Activated naive CD4-positive, alpha-beta T cell treated with anti-CD3 and anti-CD28 coated beads, Interleukin-2, amount 50 U/mL, for 24 hours (primary cell): Measurements from ENCODE around the gene HYAL2.
A peak's percentile ranks its signal among the peaks of the same experiment; 100 is the strongest.
"Not testable (repeated sequence)": the region's sequence is repeated elsewhere in the genome, so short reads cannot be mapped to it uniquely, and the experiment has no call there.

Experiments
- H3K27ac Mint-ChIP-seq: one replicate; pipeline ENCODE4 v1.8.0; 2021; ENCODE audit warnings: mild to moderate bottlenecking, mixed read lengths
- H3K27me3 Mint-ChIP-seq: one replicate; pipeline ENCODE4 v1.8.0; 2021; ENCODE audit warnings: mixed read lengths
- H3K36me3 Mint-ChIP-seq: one replicate; pipeline ENCODE4 v1.8.0; 2021; ENCODE audit warnings: mixed read lengths
- H3K4me1 Mint-ChIP-seq: one replicate; pipeline ENCODE4 v1.8.0; 2021; ENCODE audit warnings: mixed read lengths
- H3K4me3 Mint-ChIP-seq: one replicate; pipeline ENCODE4 v1.8.0; 2021; ENCODE audit warnings: mild to moderate bottlenecking, mixed read lengths
- H3K9me3 Mint-ChIP-seq: one replicate; pipeline ENCODE4 v1.8.0; 2021; ENCODE audit warnings: mixed read lengths

Gene HYAL2

DNA sequence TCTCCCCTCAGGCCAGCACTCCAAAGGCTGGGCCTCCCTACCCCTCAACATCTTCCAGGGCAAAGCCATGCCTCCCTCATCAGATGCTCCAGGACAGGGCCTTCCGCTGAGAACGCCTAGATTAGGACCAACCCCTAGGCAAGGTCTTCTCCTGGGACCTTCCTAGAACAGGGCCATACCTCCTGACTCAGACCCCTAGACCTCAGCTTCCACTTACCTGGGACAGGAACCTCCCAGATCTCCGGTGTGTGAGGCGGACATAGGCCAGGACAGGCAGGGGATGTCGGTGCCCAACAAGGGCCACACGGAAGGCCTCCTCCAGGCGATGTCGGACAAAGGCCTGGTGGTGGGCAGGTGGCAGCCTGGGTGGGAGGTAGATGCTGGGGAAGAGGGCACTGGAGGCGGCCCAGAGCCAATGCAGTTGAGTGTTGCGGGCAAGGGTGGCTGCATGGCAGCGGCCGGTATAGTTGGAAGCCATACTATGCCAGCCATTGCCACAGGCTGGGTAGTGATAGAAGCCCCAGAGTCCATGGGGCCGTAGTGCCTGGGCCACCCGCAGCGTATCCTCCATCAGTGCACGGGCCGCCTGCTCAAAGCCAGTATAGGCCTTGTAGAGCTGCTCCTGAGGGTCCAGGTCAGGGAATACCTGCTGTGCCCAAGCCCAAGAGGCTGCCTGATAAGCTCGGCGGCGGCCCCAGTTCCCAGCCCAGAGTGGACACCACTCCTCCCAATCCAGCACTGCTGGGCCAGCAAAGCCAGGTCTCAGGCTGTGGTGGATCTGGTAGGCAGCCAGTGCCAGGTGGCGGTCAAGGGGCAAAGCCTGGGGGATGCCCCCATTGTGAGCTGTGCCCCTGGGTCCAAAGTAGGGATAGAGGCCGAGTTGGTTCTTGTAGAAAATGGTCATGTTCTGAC, 27.8 kb downstream of the HYAL2 start:
- Mint-ChIP-seq H3K27me3 (no peaks in the 10 kb centered on the region), H3K4me3 (no peak overlapping the region), H3K9me3 (no peaks in the 10 kb centered on the region), H3K27ac (peak overlapping the region; percentile 30), H3K36me3 (peaks cover 5% of the 10 kb centered on the region), H3K4me1 (peaks cover 31% of the 10 kb centered on the region)

DNA sequence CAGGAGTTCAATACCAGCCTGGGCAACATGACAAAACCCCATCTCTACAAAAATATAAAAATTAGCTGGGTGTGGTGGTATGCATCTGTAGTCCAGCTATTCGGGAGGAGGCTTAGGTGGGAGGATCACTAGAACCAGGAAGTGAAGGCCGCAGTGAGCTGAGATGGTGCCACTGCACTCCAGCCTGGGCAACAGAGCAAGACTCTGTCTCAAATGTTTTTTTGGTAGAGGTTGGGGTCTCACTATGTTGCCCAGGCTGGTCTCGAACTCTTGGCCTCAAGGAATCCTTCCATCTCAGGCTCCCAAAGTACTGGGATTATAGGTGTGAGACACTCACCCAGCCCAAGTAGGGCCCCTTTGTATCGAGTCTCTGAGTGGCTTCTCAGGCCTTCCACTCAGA, 28.5 kb downstream of the HYAL2 start:
- Mint-ChIP-seq H3K9me3 (no peaks in the 10 kb centered on the region), H3K27ac (no peak overlapping the region), H3K36me3 (peaks cover 8% of the 10 kb centered on the region), H3K4me1 (peaks cover 26% of the 10 kb centered on the region), H3K27me3 (no peaks in the 10 kb centered on the region), H3K4me3 (no peak overlapping the region)

DNA sequence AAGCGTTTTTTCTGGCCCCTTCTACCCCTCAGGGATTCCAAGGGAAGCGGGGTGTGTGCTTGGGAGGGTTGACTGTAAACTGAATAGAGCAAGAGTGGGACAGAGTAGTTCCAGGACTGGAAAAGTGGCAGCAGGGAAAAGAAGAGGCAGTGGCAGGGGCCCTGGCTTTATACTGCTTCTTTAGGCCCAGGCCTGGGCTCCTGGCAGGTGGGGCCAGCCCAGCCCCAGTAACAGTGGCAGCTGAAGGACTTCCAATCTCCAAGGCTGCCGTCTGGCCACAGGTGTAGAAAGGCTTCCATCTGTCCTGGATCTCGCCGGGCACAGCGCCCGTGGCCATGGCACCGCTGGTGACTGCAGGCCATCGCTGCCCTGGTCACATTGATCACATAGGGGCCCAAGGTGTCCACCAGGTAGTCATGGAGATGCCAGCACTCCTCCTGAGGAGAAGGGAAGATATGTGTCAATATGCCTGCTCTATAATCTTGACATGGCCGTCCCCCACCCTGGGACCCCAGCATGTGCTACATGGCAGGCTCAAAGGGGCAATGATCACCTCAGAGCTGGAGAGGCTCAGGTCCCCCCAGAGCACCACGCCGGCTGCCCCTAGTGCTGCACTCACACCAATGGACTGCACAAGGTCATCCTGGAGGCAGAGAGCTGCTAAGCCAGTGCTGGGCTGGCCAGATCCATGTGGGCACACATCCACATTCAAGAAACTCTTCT, 29.3 kb downstream of the HYAL2 start:
- H3K27me3 Mint-ChIP-seq, result no peaks in the 10 kb centered on the region
- peak overlapping the region; percentile 95 for H3K27ac Mint-ChIP-seq
- H3K4me1 Mint-ChIP-seq, result peaks cover 23% of the 10 kb centered on the region
- H3K9me3 Mint-ChIP-seq, result no peaks in the 10 kb centered on the region
- H3K4me3 Mint-ChIP-seq, result peak overlapping the region; percentile 91
- H3K36me3 Mint-ChIP-seq, result peaks cover 8% of the 10 kb centered on the region

DNA sequence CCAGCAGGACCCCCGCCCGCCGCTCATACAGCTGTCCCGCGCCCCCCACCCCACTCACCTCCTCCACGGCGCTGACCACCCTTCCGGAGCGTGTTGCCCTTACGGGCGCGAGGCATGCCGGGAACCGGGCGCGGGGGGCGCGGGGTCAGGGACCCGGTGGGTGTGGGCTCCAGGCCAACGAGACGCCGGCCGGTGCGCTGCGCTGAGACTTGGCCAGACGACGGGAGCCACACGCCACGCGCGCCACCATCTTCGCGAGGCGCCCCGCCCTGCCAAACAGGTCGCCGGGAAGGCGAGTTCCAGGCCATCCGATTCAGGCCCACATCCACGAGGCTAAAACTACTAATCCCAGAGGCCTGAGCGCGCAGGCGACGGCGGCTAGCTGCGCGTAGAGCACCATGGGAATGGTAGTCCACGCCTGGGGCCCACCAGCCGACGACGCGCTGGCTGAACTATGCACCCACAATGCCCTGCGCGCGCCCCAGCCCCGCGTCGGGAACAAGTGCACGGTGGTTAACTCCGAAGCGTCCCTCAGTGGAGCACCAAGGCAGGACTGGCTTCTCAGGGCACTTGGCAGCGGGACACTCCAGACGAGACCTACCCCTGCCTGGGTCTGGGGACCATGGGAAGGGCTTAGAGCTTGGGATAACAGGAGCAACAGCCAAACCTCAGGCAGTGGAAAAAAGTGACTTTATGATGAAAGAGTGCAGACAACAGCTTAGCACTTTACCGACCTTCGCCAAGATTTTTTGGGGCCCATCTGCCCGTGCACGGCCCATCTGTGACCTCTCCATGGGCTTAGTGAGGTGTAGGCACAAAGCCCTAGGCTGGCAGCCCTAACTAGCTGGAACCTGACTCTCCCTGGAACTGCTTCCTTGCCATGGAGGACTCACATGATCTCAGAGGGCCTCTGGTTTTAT, 30.1 kb downstream of the HYAL2 start, which contains the start of gene IFRD2:
TSS of gene IFRD2 (minus strand) at position 271 of the 920 bp plus-strand sequence. CDS start at position 116, 155 bp downstream.
- Mint-ChIP-seq H3K27me3 (no peaks in the 10 kb centered on the region), H3K4me3 (peak within 1 kb of the TSS; percentile 91), H3K36me3 (peaks cover 8% of the 10 kb centered on the region), H3K9me3 (no peaks in the 10 kb centered on the region), H3K27ac (peak within 1 kb of the TSS; percentile 95), H3K4me1 (peaks cover 16% of the 10 kb centered on the region)

DNA sequence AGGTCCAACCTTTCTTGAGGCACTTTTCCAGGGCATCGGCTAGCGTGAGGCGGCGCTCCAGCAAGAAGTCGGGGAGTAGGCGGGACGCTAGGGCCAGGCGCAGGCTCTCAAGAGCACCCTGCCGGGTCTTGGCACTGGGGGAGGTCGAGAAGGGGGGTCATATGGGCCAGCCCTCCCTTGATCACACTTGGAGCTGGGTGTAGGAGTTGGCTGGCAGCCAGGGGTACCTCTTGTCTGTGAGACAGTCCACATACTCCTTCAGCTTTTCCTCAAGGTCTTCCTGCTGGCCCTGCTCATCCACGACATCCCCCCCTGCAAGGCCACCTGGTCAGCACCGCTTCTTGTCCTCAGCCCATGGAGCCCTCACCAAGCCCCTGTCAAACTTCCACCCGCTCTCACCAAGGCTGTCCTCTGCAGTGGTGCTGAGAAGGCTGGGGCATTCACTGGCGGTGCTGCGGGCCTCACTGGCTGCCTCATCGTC, 32.3 kb downstream of the HYAL2 start:
- Mint-ChIP-seq H3K27me3 (no peaks in the 10 kb centered on the region), H3K27ac (no peak overlapping the region), H3K9me3 (no peaks in the 10 kb centered on the region), H3K36me3 (peaks cover 9% of the 10 kb centered on the region), H3K4me3 (peak overlapping the region; percentile 91), H3K4me1 (peaks cover 14% of the 10 kb centered on the region)

DNA sequence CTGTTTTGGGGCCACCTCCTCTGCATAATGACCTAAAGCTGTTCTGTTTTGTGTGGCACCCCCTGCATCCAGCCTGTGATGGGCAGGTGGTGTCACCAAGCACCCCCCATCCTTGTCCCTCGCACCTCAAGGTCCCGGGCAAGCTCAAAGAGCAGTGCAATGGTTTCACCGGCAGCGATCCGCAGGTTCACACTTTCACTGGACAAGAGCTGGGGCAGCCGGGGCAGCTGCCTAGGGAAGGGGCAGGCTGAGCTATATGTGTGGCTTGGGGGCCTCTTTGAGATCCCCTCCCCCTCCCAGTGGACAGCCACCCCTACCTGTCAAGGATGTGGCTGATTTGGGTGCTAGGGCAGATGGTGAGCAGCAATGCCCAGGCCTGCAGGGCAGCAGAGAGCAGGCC, 33.4 kb downstream of the HYAL2 start:
- Mint-ChIP-seq H3K9me3 (no peaks in the 10 kb centered on the region), H3K4me1 (peaks cover 14% of the 10 kb centered on the region), H3K4me3 (peak overlapping the region; percentile 57), H3K27me3 (no peaks in the 10 kb centered on the region), H3K36me3 (peaks cover 9% of the 10 kb centered on the region), H3K27ac (no peak overlapping the region)

DNA sequence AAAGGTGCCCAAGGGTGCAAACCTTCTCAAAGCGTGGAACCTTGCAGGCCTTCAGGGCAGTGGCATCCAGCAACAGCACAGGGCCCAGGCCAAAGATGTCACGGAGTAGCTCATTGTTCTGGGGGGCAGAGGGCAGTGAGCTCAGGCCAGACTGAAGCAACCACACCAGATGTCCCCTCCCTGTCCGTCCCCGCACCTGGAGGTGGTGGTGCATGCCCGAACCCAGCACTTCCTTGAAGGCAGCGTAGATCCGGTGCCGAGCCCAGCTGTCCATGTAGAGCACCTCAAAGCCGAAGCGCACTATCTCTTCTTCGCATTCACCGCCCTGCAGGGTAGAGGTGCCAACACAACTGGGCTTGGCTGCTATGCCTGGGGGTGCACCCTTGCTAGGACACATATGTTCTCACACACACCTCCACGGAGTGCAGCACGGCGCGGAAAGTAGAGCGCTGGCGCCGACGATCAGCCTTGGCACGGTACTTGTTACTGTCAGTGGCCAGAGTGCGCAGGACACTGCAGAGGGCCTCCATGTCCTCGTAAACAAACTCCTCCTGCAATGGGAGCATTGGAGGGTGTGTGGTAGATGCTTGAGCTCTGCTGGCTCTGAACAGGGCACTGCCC, 34.0 kb downstream of the HYAL2 start:
- H3K9me3 Mint-ChIP-seq, result no peaks in the 10 kb centered on the region
- no peaks in the 10 kb centered on the region for H3K27me3 Mint-ChIP-seq
- H3K27ac Mint-ChIP-seq, result no peak overlapping the region
- peaks cover 14% of the 10 kb centered on the region for H3K4me1 Mint-ChIP-seq
- H3K36me3 Mint-ChIP-seq, result peaks cover 9% of the 10 kb centered on the region
- no peak overlapping the region for H3K4me3 Mint-ChIP-seq

DNA sequence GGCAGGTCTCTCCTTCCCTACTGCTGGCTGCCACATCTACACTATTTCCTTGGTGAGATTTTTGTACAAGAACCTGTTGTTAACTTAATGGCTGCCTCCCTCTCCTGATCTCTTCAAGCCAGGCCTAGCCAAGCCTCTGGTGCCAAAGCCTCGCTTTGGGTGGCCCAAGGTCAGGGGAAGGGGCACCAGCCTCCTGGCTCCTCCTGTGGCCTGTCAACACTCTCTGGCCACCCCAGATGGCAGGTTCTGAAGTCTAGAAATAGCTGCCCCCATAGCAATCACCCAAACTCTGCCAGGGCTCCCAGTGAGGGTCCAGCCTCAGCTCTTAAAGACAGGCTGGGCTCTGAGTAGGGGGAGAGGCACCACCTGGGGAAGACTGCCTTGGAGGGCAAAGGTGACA, 35.3 kb downstream of the HYAL2 start:
- H3K4me1 Mint-ChIP-seq, result peaks cover 6% of the 10 kb centered on the region
- peaks cover 9% of the 10 kb centered on the region for H3K36me3 Mint-ChIP-seq
- peak overlapping the region; percentile 46 for H3K27ac Mint-ChIP-seq
- H3K4me3 Mint-ChIP-seq, result no peak overlapping the region
- H3K9me3 Mint-ChIP-seq, result no peaks in the 10 kb centered on the region
- no peaks in the 10 kb centered on the region for H3K27me3 Mint-ChIP-seq

DNA sequence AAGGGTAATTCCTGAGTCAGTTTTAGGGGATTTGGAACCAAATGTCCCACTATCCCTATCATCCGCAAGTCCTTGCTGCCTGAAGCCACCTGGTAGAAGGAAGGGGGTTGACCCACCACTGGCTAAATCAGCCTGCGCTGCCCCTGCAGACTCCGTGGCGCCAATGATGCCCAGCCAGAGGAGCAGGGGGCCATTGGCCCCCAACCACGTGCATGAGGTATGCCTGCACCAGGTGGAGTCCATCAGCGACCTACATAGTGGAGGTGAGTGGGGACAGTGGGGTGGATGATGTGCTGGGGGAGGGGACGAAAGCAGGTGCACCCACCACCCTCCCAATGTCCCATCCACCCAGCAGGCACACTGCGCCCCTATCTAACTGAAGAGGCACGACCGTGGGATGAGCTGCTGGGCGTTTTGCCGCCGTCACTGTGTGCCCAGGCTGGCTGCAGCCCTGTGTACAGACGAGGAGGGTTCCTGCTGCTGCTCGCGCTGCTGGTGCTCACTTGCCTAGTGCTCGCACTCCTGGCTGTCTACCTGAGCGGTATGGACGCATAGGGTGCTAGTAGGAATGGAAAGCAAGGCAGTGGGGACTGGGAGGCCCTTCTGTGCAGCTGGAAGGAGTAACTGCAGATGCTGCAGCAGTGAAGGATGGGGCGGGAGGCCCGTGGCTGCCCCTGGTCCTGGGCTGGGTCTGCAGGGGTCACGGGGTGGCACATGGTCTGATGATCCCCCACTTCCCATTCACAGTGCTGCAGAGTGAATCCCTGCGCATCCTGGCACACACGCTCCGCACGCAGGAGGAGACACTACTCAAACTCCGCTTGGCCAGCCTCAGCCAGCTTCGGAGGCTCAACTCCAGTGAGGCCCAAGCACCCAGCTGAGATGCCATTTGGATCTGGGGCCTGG, 36.0 kb downstream of the HYAL2 start:
- peaks cover 6% of the 10 kb centered on the region for H3K4me1 Mint-ChIP-seq
- no peaks in the 10 kb centered on the region for H3K27me3 Mint-ChIP-seq
- no peaks in the 10 kb centered on the region for H3K9me3 Mint-ChIP-seq
- no peak overlapping the region for H3K4me3 Mint-ChIP-seq
- H3K27ac Mint-ChIP-seq, result no peak overlapping the region
- peaks cover 9% of the 10 kb centered on the region for H3K36me3 Mint-ChIP-seq

DNA sequence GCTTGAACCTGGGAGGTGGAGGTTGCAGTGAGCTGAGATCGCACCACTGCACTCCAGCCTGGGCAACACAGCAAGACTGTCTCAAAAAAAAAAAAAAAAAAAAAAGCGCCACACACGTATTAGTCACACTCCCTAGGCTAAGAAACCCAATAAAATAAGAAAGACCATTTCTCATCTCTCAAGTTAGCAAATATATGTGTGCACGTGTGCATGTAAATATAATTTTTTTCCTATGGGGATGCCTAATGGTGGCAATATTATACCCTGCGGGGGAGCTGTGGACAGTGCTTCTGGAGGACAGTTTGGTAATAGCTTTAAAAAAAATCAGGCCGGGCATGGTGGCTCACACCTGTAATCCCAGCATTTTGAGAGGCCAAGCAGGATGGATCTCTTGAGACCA, 38.4 kb downstream of the HYAL2 start:
- not testable (repeated sequence) for H3K4me1 Mint-ChIP-seq, H3K9me3 Mint-ChIP-seq, H3K27ac Mint-ChIP-seq, H3K4me3 Mint-ChIP-seq, H3K27me3 Mint-ChIP-seq, H3K36me3 Mint-ChIP-seq

DNA sequence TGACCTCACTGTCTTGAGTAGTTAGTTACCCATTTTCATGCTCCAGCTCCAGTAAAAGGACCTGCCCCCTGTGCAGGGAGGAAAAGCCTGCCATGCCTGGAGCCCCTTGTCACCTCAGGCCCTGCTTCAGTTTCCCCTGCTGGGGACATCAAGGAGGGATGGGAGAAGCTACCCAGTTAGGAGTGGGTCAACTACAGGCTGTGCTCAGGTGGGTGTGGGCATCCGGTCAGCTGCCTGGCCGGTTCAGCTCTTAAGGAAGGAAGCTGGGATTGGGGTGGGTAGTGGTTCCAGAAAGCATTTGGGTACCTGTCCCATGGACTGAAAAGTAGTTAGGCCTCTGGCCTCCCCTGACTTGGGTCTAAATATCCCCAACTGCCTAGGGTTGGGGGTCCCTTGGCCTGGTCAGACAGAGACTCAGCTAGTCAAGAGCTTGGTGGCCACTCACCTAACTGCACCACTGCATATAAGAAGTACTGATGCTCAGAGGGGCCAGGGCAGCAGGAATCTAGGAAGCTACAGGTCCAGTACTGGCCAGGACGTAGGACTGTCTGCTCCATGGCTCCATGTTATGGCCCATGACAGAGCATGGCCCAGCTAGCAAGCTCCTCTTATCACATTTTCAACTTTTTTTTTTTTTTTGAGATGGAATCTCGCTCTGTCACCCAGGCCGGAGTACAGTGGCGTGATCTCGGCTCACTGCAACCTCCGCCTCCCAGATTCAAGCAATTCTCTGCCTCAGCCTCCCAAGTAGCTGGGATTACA, 43.1 kb downstream of the HYAL2 start:
- H3K4me3 Mint-ChIP-seq, result no peak overlapping the region
- peaks cover 16% of the 10 kb centered on the region for H3K4me1 Mint-ChIP-seq
- H3K27ac Mint-ChIP-seq, result no peak overlapping the region
- peaks cover 10% of the 10 kb centered on the region for H3K27me3 Mint-ChIP-seq
- H3K9me3 Mint-ChIP-seq, result no peaks in the 10 kb centered on the region
- no peaks in the 10 kb centered on the region for H3K36me3 Mint-ChIP-seq

DNA sequence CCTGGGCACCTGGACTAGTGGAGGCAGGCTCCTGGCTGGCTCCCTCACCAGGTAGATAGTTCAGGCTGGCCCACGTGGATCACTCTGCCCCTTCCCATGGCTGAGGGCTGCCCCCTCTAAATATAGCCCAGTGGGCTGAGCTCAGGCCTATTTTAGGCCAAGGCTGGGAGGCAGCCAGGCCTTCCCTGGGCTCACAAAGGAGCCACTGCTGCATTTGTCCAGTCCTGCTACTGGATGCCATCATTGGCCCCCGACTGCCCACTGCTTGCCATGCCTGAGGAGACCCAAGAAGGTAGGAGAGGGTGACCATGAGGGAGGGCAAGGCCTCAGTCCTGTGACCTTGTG, 43.7 kb downstream of the HYAL2 start, which contains the start of gene LSMEM2:
TSS of gene LSMEM2 (plus strand) at position 208 of the 345 bp plus-strand sequence. CDS start at position 235, 27 bp downstream.
- H3K27me3 Mint-ChIP-seq, result peaks cover 15% of the 10 kb centered on the region
- peaks cover 21% of the 10 kb centered on the region for H3K4me1 Mint-ChIP-seq
- no peaks in the 10 kb centered on the region for H3K36me3 Mint-ChIP-seq
- H3K4me3 Mint-ChIP-seq, result no peak within 1 kb of the TSS
- H3K9me3 Mint-ChIP-seq, result no peaks in the 10 kb centered on the region
- peak within 1 kb of the TSS; percentile 41 for H3K27ac Mint-ChIP-seq

DNA sequence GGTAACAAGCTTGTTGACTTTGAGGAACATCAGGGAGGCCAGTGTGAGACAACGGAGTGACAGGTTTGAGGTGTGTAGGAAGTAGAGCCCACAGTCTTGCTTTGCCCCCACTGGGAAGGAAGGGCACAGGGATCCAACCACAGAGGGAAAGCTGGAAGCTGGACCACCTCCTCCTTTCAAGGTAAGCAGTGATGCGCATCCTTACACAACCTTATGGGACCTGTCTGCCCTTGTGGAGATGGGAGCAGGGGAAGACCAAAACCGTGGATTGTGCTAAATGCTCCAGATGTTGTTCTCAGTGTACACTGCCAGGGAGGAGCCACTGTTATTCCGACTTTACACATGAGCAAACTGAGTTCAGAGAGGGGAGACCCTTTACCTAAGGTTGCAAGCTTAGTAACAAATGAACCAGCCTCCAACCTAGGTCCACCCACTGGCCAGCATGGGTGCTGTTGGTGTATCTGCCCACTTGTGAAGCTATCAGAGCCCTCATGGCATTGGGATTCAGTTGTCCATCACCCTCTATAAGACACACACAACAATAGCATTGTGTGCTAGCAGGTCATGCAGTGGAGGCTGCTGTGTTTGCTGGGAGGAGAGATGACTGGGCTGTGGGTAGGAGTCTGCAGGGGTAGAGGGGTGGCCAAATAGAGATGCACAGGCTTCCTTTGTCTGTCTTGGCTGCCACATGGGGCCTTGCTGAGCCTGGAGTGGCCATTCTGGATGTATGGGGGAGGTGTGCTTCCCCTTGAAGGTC, 44.2 kb downstream of the HYAL2 start:
- H3K9me3 Mint-ChIP-seq, result no peaks in the 10 kb centered on the region
- H3K36me3 Mint-ChIP-seq, result no peaks in the 10 kb centered on the region
- H3K4me1 Mint-ChIP-seq, result peaks cover 21% of the 10 kb centered on the region
- H3K27ac Mint-ChIP-seq, result peak overlapping the region; percentile 41
- H3K27me3 Mint-ChIP-seq, result peaks cover 15% of the 10 kb centered on the region
- no peak overlapping the region for H3K4me3 Mint-ChIP-seq
